Measurements from ENCODE around the gene SLC12A9.
"Not testable (repeated sequence)": the region's sequence is repeated elsewhere in the genome, so short reads cannot be mapped to it uniquely, and the experiment has no call there.

The SLC12A9 gene

GRCh38 chr7:100897772-100898454, 45.4 kb downstream of the SLC12A9 start:
- ATAC-seq (replicated peaks): no peak
- Mint-ChIP-seq H3K4me3 (no peak overlapping the region), H3K36me3 (peaks cover 0 to 5% of the 10 kb centered on the region in 2 donors), H3K9me3 (no peaks in the 10 kb centered on the region), H3K4me1 (peaks cover 9 to 14% of the 10 kb centered on the region in 2 donors), H3K27ac (no peak overlapping the region), H3K27me3 (peaks cover 49 to 67% of the 10 kb centered on the region in 2 donors)
- DNase-seq: no peak

DNA sequence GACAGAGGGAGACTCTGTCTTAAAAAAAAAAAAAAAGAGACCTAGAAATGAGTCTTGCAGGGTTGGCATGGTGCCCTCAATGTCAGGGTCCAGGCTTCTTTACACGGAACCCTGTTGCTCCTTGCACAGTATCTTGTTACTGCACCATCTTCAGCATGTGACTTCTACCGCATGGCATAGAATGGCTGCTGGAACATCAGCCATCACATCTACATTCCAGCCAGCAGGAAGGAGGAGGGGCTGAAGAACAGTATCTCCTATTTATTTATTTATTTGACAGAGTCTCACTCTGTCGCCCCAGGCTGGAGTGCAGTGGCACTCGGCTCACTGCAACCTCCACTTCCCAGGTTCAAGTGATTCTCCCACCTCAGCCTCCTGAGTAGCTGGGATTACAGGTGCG, 46.9 kb downstream of the SLC12A9 start:
- ATAC-seq (replicated peaks) (no peak), DNase-seq (no peak)
- Mint-ChIP-seq H3K4me1 (peaks cover 9 to 14% of the 10 kb centered on the region in 2 donors), H3K27ac (no peak overlapping the region), H3K9me3 (no peaks in the 10 kb centered on the region), H3K27me3 (peaks cover 41 to 58% of the 10 kb centered on the region in 2 donors), H3K36me3 (peaks cover 0 to 5% of the 10 kb centered on the region in 2 donors), H3K4me3 (no peak overlapping the region)

DNA sequence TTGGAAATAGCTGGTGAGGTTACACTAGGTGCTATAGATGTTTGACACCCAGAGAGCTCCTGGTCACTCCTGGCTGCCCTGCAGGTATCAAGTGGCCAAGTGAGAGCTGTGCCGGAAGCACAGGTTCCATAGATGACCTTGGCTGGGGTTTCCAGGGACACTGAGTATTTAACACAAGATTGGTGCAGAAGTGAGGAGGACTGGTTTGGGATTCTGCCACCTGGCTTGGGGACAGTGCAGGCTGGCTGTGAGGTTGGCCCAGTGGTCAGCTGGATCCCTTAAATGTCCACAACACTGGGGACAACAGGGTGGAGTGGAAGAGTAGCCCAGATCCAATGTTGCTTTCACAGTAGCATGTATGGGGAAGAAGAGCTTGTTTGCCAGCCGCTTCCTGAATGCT, 48.5 kb downstream of the SLC12A9 start:
- H3K27me3 Mint-ChIP-seq: peaks cover 34 to 49% of the 10 kb centered on the region in 2 donors
- H3K27ac Mint-ChIP-seq: no peak overlapping the region
- ATAC-seq (replicated peaks) (no peak), DNase-seq (no peak)
- no peak overlapping the region for H3K4me3 Mint-ChIP-seq
- peaks cover 0 to 5% of the 10 kb centered on the region in 2 donors for H3K36me3 Mint-ChIP-seq
- H3K9me3 Mint-ChIP-seq: no peaks in the 10 kb centered on the region
- peaks cover 6% of the 10 kb centered on the region in 2 donors for H3K4me1 Mint-ChIP-seq

DNA sequence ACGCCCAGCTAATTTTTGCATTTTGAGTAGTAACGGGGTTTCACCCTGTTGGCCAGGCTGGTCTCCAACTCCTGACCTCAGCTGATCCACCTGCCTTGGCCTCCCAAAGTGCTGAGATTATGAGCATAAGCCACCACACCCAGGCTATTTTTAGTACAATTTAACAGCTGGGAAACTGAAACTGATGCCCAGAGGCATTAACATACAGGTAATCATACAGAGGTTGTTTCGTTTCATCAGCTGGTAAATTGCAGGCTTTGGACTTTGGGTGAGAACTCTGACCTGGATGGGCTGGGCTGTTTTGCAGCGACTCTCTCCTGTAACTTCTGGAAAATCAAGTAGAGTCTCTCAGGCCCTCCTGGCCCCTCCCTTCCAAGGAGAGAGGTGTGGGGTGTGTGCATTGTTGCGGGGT, 49.4 kb downstream of the SLC12A9 start:
- no peaks in the 10 kb centered on the region for H3K9me3 Mint-ChIP-seq
- H3K36me3 Mint-ChIP-seq: no peaks in the 10 kb centered on the region
- no peak overlapping the region for H3K27ac Mint-ChIP-seq
- no peak overlapping the region for H3K4me3 Mint-ChIP-seq
- no peak for DNase-seq
- no peaks in the 10 kb centered on the region for H3K4me1 Mint-ChIP-seq
- peaks cover 29 to 43% of the 10 kb centered on the region in 2 donors for H3K27me3 Mint-ChIP-seq
- no peak for ATAC-seq (replicated peaks)

DNA sequence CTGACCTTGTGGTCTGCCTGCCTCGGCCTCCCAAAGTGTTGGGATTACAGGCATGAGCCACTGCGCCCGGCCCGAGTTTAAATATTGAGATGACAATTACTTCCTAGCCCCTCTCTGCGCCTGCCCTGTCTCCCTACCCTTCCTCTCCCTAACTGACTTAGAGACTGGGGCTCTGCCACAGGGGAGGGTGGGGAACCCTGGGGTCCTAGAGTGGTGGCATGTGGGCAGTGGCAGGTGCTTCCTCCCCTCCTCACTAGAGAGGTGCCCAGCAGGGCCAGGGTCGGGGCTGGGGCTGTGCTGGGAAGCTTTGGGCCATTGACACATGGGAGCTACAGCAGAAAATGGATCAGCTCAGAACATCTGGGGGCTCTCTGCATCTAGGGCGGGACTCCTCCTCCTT, 50.1 kb downstream of the SLC12A9 start:
- Mint-ChIP-seq H3K9me3 (no peaks in the 10 kb centered on the region), H3K4me1 (no peaks in the 10 kb centered on the region), H3K27ac (no peak overlapping the region), H3K4me3 (no peak overlapping the region), H3K36me3 (no peaks in the 10 kb centered on the region), H3K27me3 (peaks cover 23 to 38% of the 10 kb centered on the region in 2 donors)
- no peak for ATAC-seq (replicated peaks)
- no peak for DNase-seq

DNA sequence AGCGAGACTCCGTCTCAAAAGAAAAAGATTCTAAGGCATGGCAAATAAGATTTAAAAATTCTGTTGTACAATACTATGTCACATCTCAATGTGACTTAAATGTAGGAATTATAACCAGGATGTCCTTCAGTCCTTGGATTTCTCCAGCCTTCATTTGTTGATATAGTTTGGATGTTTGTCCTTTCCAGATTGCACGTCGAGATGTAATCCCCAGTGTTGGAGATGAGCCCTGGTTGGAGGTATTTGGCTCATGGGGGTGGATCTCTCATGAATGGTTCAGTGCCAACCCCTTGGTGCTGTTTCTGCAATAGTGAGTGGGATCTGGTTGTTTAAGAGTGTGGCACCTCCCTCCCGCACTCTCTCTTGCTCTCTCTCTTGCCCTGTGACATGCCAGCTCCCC, 56.0 kb downstream of the SLC12A9 start:
- ATAC-seq (replicated peaks): no peak
- DNase-seq: no peak
- H3K4me3 Mint-ChIP-seq: no peak overlapping the region
- peaks cover 2 to 7% of the 10 kb centered on the region in 2 donors for H3K4me1 Mint-ChIP-seq
- H3K27me3 Mint-ChIP-seq: peaks cover 0 to 13% of the 10 kb centered on the region in 2 donors
- no peak overlapping the region for H3K27ac Mint-ChIP-seq
- H3K36me3 Mint-ChIP-seq: no peaks in the 10 kb centered on the region
- peaks cover 0 to 3% of the 10 kb centered on the region in 2 donors for H3K9me3 Mint-ChIP-seq

- DNase-seq, H3K4me3 Mint-ChIP-seq, H3K27ac Mint-ChIP-seq, H3K4me1 Mint-ChIP-seq, H3K9me3 Mint-ChIP-seq, H3K36me3 Mint-ChIP-seq: not testable (repeated sequence)
- peaks cover 9 to 20% of the 10 kb centered on the region in 2 donors for H3K27me3 Mint-ChIP-seq
- ATAC-seq (replicated peaks): peak in 1 of 2 donors; percentile 31
Measured at GRCh38 chr7:100910443-100910842, 57.9 kb downstream of the SLC12A9 start.

DNA sequence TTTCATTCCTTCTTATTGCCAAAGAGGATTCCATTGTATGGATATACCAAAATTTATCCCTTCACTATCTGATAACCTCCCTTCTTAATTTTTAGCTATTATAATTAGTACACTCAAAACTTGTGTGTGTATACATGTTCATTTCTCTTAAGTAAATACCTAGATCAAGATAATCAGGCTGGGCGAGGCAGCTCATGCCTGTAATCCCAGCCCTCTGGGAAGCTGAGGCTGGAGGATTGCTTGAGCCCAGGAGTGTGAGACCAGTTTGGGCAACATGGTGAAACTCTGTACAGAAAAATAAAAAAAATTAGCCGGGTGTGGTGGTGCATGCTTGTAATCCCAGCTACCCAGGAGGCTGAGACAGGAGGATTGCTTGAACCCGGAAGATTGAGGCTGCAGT, 59.0 kb downstream of the SLC12A9 start:
- Mint-ChIP-seq H3K36me3 (peaks cover 0 to 2% of the 10 kb centered on the region in 2 donors), H3K4me1 (peaks cover 2 to 10% of the 10 kb centered on the region in 2 donors), H3K27me3 (peaks cover 11 to 23% of the 10 kb centered on the region in 2 donors), H3K4me3 (no peak overlapping the region), H3K9me3 (peaks cover 0 to 3% of the 10 kb centered on the region in 2 donors), H3K27ac (no peak overlapping the region)
- no peak for DNase-seq
- ATAC-seq (replicated peaks): no peak

- Mint-ChIP-seq H3K27ac (no peak overlapping the region), H3K4me1 (peaks cover 2 to 13% of the 10 kb centered on the region in 2 donors), H3K27me3 (peaks cover 21 to 33% of the 10 kb centered on the region in 2 donors), H3K9me3 (no peaks in the 10 kb centered on the region), H3K36me3 (peaks cover 0 to 2% of the 10 kb centered on the region in 2 donors), H3K4me3 (no peak overlapping the region)
- ATAC-seq (replicated peaks): no peak
- DNase-seq: no peak
Measured at GRCh38 chr7:100914208-100914878, 61.8 kb downstream of the SLC12A9 start.

DNA sequence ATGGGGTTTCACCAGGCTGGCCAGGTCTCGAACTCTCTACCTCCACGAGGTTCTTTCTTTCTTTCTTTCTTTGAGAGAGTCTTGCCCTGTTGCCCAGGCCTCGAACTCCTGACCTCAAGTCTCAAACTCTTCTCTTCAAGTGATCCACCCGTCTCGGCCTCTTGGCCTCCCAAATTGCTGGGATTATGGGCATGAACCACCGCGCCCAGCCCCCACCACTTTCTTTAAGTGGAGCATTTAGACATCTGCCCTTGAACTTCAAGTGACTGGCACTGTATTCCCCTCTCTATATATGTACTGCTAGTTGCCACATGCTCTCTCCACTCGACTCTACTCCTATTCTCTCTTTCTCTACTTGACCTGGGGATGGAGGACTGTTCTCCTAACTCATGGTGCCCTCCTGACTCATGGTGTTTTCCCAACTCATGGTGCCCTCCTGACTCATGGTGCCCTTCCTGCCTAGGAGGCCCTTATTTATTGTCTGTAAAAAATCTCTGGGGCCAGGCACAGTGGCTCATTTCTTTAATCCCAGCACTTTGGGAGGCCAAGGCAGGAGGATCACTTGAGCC, 62.5 kb downstream of the SLC12A9 start:
- DNase-seq (no peak), ATAC-seq (replicated peaks) (peak in 1 of 2 donors; percentile 57)
- Mint-ChIP-seq H3K4me1 (peaks cover 2 to 13% of the 10 kb centered on the region in 2 donors), H3K9me3 (no peaks in the 10 kb centered on the region), H3K36me3 (peaks cover 0 to 2% of the 10 kb centered on the region in 2 donors), H3K27me3 (peaks cover 21 to 33% of the 10 kb centered on the region in 2 donors), H3K4me3 (no peak overlapping the region), H3K27ac (no peak overlapping the region)
